IPS DF 4.7 (cell line): ENCODE measurements around the gene GZMB.
"Not testable (repeated sequence)": the region's sequence is repeated elsewhere in the genome, so short reads cannot be mapped to it uniquely, and the experiment has no call there.

Experiments
- DNase-seq: peaks from one replicate; pipeline ENCODE4 v3.0.0-alpha.2; 2013; ENCODE audit warnings: low spot score; ENCODE audit errors: extremely low read depth

The GZMB gene

GRCh38 chr14:24631749-24632335, 2.1 kb downstream of the GZMB start:
- no peak for DNase-seq

- no peak for DNase-seq
Observed at GRCh38 chr14:24630872-24631477, 3.0 kb downstream of the GZMB start.

DNA sequence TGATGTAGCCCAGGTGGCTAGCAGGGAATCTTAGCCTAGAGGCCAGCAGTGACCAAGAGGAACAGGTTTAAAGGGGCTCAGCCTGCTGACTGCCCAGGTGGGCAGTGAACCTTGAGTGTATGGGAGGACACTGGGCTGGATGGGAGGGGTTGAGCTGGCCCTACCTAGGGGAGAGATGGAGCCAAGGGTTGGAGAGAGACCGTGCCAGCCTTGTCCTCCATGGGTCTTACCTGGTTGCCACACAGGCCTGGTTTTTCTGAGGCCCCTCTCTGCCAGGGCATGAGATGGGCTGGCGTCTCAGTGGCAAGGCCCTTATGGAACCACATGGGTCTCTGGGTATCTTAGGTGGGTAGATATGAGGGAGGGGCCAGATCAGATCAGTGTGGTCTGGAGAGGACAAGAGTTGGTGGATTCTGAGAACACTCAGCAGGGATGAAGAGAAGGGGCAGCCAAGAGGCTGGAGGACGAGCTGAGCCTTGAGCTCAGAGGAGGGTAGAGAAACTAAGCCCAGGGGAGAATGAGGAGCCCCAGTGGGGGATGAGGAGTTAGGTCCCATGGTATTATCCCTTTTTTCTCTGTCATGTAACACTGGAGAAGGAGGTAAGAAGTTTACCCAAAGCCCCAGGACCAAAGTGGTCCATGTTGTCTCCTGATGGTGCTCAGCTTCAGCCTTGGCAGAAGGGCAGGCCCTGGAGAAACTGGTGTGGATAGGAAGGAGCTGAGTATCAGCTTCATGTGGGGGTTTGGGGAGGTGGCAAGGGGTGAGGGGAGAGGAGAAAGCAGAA, 3.7 kb downstream of the GZMB start:
- DNase-seq, result no peak

- no peak for DNase-seq
Observed at GRCh38 chr14:24629521-24629920, 4.5 kb downstream of the GZMB start.

GRCh38 chr14:24613747-24614146, 20.2 kb downstream of the GZMB start:
- DNase-seq, result no peak

GRCh38 chr14:24613241-24613640, 20.7 kb downstream of the GZMB start:
- no peak for DNase-seq

- no peak for DNase-seq
Observed at GRCh38 chr14:24612196-24612595, 21.8 kb downstream of the GZMB start.

DNA sequence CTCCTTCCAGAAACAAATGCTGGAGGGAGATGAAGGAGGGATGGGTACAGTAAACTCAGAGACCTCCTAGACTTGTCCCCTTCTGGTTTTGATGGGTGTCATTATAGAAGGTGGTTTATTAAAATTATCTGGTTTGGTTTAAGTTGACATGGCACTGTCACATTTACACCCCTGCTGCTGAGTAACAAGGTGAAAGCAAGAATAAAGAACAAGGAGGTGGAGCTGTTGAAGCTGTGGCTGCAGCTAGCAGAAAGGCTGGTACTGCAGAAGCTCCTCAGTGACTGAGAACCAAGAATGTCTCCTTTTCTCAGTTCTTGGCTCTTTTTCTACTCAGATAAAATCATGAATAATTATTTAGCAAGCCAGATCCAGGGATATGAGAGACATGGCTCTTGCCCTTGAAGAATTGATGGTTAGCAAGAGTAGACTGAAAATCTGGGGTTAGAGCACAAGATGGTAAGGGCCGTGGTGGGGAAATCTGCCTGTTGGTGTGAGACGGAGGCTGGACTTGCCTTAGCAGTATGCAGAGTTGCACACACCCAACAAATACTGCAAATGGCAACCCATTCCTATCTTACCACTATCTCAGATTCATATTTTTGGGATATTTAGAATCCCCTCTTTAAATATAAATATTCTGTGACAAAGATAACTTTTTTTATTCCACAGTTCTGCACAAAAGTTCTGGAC, 24.2 kb downstream of the GZMB start, which contains the start of gene GZMH:
TSS of gene GZMH (minus strand) at position 31 of the 690 bp plus-strand sequence. CDS start 72 bp downstream, outside the sequence.
- DNase-seq, result no peak

GRCh38 chr14:24607635-24608514, 26.1 kb downstream of the GZMB start:
- no peak for DNase-seq

DNA sequence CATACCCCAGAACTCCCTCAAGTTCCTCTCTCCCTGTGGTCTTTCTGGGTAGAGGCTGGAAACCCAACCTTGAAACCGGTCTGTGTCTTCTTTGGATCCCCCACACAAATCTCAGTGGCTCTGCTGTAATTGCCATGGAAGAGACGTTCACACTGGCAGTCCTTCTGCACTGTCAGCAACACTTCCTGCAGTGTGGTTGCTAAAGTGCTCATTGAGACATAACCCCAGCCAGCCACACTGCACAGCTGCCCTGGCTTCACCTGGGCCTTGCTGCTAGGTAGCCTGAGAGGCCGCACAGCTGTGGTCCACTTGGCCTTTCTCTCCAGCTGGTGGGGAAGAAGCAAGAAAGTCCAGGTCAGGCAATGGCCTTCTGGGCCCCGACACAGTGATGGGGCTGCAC, 26.9 kb downstream of the GZMB start:
- DNase-seq, result no peak

GRCh38 chr14:24606297-24606696, 27.7 kb downstream of the GZMB start:
- DNase-seq, result no peak

DNA sequence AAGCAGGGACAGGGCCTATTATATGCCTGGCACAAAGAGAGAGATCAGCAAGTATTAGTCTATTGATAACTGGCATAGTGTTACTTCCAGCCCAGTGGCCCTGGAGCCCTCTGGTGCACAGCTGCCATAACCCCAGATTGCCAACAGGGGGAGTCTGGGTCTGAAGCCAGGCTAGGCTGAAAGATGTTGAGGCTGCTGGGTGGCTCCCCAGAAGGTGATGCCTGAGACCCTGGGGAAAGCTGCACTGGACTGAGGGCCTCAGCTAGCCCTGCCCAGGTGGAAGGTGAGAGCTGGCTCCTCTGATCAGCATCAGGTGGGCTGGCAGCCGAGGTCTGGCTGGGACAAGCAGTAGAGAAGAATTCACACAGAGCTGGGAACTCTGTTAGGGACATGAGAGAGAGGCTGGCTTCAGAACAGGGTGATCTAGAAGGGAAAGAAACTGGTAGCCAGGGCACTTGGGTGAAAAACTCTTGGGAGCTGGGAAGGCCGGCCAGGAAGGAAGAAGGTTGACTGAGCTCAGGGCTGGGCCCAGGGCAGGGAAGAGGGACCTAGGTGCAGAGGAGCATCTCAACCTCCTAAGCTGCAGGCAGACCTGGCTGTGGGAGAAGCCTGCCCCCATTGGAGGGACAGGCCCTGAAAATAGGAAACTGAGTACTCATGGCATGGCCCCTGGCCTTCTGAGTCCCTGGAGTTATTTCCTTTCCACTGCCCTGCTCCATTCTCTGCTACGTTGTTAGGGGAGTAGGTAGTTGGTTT, 28.4 kb downstream of the GZMB start:
- peak; percentile 28 for DNase-seq

DNA sequence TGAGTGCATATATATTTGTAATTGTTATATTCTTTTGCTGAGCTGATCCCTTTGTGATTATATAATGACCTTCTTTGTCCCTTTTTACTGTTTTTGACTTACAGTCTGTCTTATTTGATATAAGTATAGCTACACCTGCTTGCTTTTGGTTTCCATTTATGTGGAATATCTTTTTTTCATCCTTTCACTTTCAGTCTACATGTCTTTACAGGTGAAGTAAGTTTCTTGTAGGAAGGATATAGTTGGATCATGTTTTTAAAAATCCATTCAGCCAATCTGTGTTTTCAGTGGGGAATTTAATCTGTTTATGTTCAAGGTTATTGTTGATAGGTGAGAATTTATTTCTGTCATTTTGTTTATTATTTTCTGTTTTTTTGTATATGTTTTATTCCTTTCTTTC, 36.6 kb downstream of the GZMB start:
- DNase-seq, result no peak

DNA sequence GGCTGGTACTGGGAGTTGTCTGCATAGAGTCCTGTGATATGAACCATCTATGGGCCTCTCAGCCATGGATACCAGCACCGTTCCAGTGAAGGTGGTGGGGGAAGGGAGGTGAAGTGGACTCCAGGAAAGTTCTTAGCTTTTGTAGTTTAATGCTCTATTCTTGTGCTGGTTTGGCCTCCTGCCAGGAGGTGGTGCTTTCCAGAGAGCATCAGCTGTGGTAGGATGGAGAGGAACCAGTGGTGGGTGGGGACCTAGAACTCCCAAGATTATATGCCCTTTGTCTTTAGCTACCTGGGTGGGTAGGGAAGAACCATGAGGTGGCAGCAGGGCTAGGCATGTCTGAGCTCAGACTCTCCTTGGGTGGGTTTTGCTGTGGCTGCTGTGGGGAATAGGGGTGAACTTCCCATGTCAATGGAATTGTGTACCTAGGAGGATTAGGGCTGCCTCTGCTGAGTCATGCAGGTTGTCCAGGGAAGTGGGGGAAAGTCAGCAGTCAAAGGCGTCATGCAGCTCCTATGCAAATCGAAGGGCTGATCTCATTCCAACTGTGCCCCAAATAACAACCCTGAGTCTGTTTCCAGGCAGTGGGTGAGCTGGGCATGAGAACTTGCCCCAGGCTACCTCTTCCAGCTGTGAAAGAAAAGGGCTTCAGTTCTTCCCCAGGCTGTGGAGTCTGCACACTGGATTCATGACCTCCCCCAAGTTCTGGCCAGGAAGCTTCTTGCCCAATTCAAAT, 38.7 kb downstream of the GZMB start:
- DNase-seq, result no peak

DNA sequence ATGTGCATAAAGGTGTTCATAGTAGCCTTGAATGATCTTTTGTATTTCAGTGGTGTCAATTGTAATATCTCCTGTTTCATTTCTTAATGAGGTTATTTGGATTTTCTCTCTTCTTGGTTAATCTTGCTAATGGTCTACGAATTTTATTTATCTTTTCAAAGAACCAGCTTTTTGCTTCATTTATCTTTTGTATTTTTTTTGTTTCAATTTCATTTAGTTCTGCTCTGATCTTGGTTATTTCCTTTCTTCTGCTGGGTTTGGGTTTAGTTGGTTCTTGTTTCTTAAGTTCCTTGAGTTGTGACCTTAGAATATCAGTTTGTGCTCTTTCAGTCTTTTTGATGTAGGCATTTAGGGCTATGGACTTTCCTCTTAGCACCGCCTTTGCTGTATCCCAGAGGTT, 43.0 kb downstream of the GZMB start:
- DNase-seq, result not testable (repeated sequence)

DNA sequence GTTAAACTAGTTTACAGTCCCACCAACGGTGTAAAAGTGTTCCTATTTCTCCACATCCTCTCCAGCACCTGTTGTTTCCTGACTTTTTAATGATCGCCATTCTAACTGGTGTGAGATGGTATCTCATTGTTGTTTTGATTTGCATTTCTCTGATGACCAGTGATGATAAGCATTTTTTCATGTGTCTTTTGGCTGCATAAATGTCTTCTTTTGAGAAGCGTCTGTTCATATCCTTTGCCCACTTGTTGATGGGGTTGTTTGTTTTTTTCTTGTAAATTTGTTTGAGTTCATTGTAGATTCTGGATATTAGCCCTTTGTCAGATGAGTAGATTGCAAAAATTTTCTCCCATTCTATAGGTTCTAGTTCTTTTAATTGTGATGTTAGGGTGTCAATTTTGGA, 49.6 kb downstream of the GZMB start:
- DNase-seq, result not testable (repeated sequence)
